GM20000 (cell line): ENCODE data around the gene MFF.

ENCODE experiments used
- DNase-seq: peaks from one replicate; pipeline ENCODE4 v3.0.0; 2012; ENCODE audit warnings: low spot score
- TF ChIP-seq, protein P1 (sequence below): IDR thresholded peaks from 2 replicates; pipeline ENCODE4 v1.5.1; 2012; ENCODE audit warnings: mild to moderate bottlenecking, control low read depth; ENCODE audit errors: extremely low read depth, missing control alignments

The MFF gene

GRCh38 chr2:227367427-227367795 is 42.4 kb downstream of the MFF start:
- TF ChIP-seq, protein P1, sequence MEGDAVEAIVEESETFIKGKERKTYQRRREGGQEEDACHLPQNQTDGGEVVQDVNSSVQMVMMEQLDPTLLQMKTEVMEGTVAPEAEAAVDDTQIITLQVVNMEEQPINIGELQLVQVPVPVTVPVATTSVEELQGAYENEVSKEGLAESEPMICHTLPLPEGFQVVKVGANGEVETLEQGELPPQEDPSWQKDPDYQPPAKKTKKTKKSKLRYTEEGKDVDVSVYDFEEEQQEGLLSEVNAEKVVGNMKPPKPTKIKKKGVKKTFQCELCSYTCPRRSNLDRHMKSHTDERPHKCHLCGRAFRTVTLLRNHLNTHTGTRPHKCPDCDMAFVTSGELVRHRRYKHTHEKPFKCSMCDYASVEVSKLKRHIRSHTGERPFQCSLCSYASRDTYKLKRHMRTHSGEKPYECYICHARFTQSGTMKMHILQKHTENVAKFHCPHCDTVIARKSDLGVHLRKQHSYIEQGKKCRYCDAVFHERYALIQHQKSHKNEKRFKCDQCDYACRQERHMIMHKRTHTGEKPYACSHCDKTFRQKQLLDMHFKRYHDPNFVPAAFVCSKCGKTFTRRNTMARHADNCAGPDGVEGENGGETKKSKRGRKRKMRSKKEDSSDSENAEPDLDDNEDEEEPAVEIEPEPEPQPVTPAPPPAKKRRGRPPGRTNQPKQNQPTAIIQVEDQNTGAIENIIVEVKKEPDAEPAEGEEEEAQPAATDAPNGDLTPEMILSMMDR: no peak
- no peak for DNase-seq

DNA sequence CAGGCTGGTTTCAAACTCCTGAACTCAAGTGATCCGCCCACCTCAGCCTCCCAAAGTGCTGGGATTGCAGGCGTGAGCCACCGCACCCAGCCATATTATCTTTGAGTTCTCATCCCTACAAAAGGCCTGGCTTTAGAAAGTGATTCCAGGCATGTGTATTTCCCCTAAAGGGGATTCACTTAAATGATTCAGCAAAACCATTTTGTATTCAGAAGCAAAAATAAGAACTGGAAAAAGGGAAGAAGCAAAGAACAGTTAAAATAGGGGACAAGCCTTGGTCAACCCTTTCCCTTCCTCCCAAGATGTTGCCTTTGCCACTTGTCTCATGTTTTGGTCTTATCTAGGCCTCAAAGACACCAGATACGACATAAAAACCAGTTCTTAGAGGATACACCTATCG is 43.5 kb downstream of the MFF start:
- DNase-seq: no peak

GRCh38 chr2:227370092-227370491 is 45.0 kb downstream of the MFF start:
- TF ChIP-seq, protein P1: no peak
- no peak for DNase-seq

More for the DNA sequence above, 43.5 kb downstream of the MFF start:
- TF ChIP-seq, protein P1: no peak

GRCh38 chr2:227370791-227371312 is 45.8 kb downstream of the MFF start:
- DNase-seq: no peak
- TF ChIP-seq, protein P1: no peak

DNA sequence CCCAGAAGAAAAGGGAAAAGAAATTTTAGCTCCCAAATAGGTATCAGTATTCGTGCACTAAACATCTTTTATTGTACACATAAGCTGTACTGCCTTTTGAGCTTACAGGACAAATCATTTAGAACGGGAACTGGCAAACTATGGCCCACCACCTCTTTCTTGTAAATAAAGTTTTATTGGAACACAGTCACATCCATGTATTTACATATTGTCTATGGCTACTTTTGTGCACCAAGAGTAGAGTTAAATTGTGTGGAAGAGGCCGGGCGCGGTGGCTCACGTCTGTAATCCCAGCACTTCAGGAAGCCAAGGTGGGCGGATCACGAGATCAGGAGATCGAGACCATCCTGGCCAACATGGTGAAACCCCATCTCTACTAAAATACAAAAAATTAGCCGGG is 48.3 kb downstream of the MFF start:
- DNase-seq: no peak

GRCh38 chr2:227374158-227374557 is 49.1 kb downstream of the MFF start:
- TF ChIP-seq, protein P1: no peak
- DNase-seq: no peak

More for the DNA sequence above, 48.3 kb downstream of the MFF start:
- TF ChIP-seq, protein P1: no peak

DNA sequence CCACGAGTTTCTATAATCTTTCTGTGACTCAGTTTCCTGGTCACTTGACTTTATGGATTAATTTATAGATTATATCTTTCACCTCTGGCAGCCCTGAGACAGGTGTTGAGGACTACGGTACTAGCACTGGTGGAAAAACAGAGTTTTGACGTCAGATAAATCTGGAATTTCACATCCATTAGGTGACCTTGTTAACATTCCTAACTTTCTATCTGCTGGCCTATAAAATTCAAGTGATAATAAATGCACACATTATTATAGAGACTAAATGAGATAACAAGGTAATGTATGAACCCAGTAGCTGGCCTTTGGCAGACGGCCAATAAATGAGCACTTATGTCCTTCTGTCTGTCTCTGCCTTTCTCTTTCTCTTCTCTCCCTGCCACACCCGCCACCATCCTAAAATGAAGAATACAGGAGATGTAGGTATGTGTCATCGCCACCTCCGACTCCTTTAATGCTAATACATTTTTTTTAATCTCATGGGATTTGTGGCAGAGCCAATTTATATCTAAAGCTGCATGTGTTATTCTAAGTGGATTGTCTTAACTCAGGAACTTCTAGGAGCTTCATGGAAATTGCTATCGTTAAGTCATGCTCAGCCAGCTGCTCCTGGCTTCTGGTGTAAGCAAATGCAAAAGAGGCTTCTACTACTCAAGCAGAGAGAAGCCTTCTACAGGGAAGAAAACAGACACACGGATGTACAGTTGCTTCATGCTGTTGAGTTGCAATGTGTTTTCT is 51.8 kb downstream of the MFF start:
- TF ChIP-seq, protein P1: no peak
- no peak for DNase-seq
